NCI-H524 (cell line): ENCODE data around the gene BTNL8.

Source experiments
- DNase-seq, 2 experiments: peaks; one replicate each; lab custom pipeline; 2025; lab: John Stamatoyannopoulos, UW

Gene BTNL8

GRCh38 chr5:180969406-180969805, 70.4 kb downstream of the BTNL8 start:
- no peak for DNase-seq

GRCh38 chr5:180970336-180970735, 71.4 kb downstream of the BTNL8 start:
- DNase-seq, result no peak

- DNase-seq, result no peak
These were observed 71.9 kb downstream of the BTNL8 start for GRCh38 chr5:180970875-180971274.

- no peak for DNase-seq
These were observed 75.8 kb downstream of the BTNL8 start for GRCh38 chr5:180974612-180975315.

- DNase-seq, result no peak
These were observed 76.4 kb downstream of the BTNL8 start for GRCh38 chr5:180975338-180975737.

- DNase-seq, result no peak
These were observed 77.6 kb downstream of the BTNL8 start for GRCh38 chr5:180976518-180976917.

- no peak for DNase-seq
These were observed 78.9 kb downstream of the BTNL8 start for GRCh38 chr5:180977852-180978251.

- no peak for DNase-seq
These were observed 83.2 kb downstream of the BTNL8 start for GRCh38 chr5:180982008-180982741.

- no peak for DNase-seq
These were observed 89.1 kb downstream of the BTNL8 start for GRCh38 chr5:180988016-180988415.

- no peak for DNase-seq
These were observed 89.6 kb downstream of the BTNL8 start, which contains the start of gene BTNL3 for GRCh38 chr5:180988592-180988991. Gene BTNL3, plus strand, starts transcription at chr5:180988846. Its CDS starts 183 bp downstream, at chr5:180989029.

- no peak for DNase-seq
These were observed 91.3 kb downstream of the BTNL8 start for GRCh38 chr5:180990086-180990881.

- DNase-seq, result peak in 1 of 2 experiments; percentile 2
These were observed 91.9 kb downstream of the BTNL8 start for GRCh38 chr5:180990882-180991242.
